Cardiac muscle cell (in vitro differentiated cells and primary cell): ENCODE results near the gene HM13. TPM values are rescaled to one million over a fixed set of nuclear protein-coding genes. Genes with fewer than 3 reads are reported as not detected.
"Not testable (repeated sequence)": the region's sequence is repeated elsewhere in the genome, so short reads cannot be mapped to it uniquely, and the experiment has no call there.

ENCODE experiments used
- DNase-seq, 2 donors: peaks; one replicate each; pipeline versions ENCODE4 v3.0.0 to v3.0.0-alpha.2; 2010 to 2017; ENCODE audit warnings: low read depth in 1 of 2, low spot score in 1 of 2
- H3K27ac ChIP-seq: fragments of 200-600 bp; sonication (generic); 2 replicates; pipeline ENCODE4 v1.5.1; 2016
- H3K27me3 ChIP-seq: fragments of 200-600 bp; sonication (generic); 2 replicates; pipeline ENCODE4 v1.6.0; 2016; ENCODE audit warnings: control low read depth
- H3K36me3 ChIP-seq: fragments of 200-600 bp; sonication (generic); 2 replicates; pipeline ENCODE4 v1.5.1; 2016; ENCODE audit warnings: control low read depth
- H3K4me1 ChIP-seq: fragments of 200-600 bp; sonication (generic); 2 replicates; pipeline ENCODE4 v1.8.1; 2017; ENCODE audit warnings: low read depth, mild to moderate bottlenecking, mixed run types
- H3K4me3 ChIP-seq: fragments of 200-600 bp; sonication (generic); 2 replicates; pipeline ENCODE4 v1.5.1; 2016; ENCODE audit warnings: mild to moderate bottlenecking
- H3K9me3 ChIP-seq: fragments of 200-600 bp; sonication (generic); 2 replicates; pipeline ENCODE4 v1.5.1; 2017; ENCODE audit warnings: low read depth, mild to moderate bottlenecking, control low read depth
- CTCF ChIP-seq: IDR thresholded peaks from 2 replicates; pipeline ENCODE4 v1.5.1; 2012; ENCODE audit warnings: low read depth, mild to moderate bottlenecking, low read length
- polyA plus RNA-seq: library from polyadenylated mRNA; unstranded; fragments of >200 nt; fragmentation: Nextera tagmentation; extraction: Ambion mirVana; gene quantifications from 2 replicates; pipeline ENCODE4 v1.2.1, GENCODE V29; 2016
- total RNA-seq: library from RNA; depleted of rRNA; stranded (reverse); fragments of >200 nt; gene quantifications from 2 replicates; pipeline ENCODE4 v1.2.3, GENCODE V29; 2016

Gene HM13
- total and polyA plus RNA-seq, 2 experiments from 2014 or later = 49.8 to 170 TPM

GRCh38 chr20:31572042-31572700 lies 57.9 kb downstream of the HM13 start:
- Histone ChIP-seq H3K27ac (peak overlapping the region; percentile 96), H3K4me3 (peak overlapping the region; percentile 17), H3K27me3 (no peaks in the 10 kb centered on the region), H3K36me3 (no peaks in the 10 kb centered on the region), H3K9me3 (no peaks in the 10 kb centered on the region), H3K4me1 (peaks cover 20% of the 10 kb centered on the region)
- DNase-seq = no peak
- no peak for TF ChIP-seq CTCF

- Histone ChIP-seq H3K36me3 (no peaks in the 10 kb centered on the region), H3K27me3 (no peaks in the 10 kb centered on the region), H3K27ac (peak overlapping the region; percentile 96), H3K9me3 (no peaks in the 10 kb centered on the region), H3K4me3 (peak overlapping the region; percentile 27), H3K4me1 (peaks cover 20% of the 10 kb centered on the region)
- no peak for TF ChIP-seq CTCF
- peak; percentile 95 to 99 for DNase-seq
Measured at GRCh38 chr20:31572701-31573554, 58.7 kb downstream of the HM13 start.

GRCh38 chr20:31573555-31574321 lies 59.5 kb downstream of the HM13 start:
- Histone ChIP-seq H3K36me3 (no peaks in the 10 kb centered on the region), H3K27me3 (no peaks in the 10 kb centered on the region), H3K9me3 (no peaks in the 10 kb centered on the region), H3K4me3 (peak overlapping the region; percentile 27), H3K4me1 (peaks cover 14% of the 10 kb centered on the region), H3K27ac (peak overlapping the region; percentile 96)
- no peak for DNase-seq
- no peak for TF ChIP-seq CTCF

- not testable (repeated sequence) for H3K27me3 ChIP-seq, H3K4me1 ChIP-seq, H3K9me3 ChIP-seq, H3K4me3 ChIP-seq, H3K27ac ChIP-seq, DNase-seq, H3K36me3 ChIP-seq
Measured at GRCh38 chr20:31574986-31575385, 60.7 kb downstream of the HM13 start.

GRCh38 chr20:31576751-31577150 lies 62.5 kb downstream of the HM13 start:
- Histone ChIP-seq H3K4me3 (no peak overlapping the region), H3K27ac (peak overlapping the region; percentile 38), H3K9me3 (no peaks in the 10 kb centered on the region), H3K27me3 (no peaks in the 10 kb centered on the region), H3K4me1 (peaks cover 6% of the 10 kb centered on the region), H3K36me3 (no peaks in the 10 kb centered on the region)
- no peak for DNase-seq
- no peak for TF ChIP-seq CTCF
